GM21515 (cell line): Measurements from ENCODE around the gene HMOX1.

Source experiments
- ATAC-seq: cut with Tn5 transposase; IDR thresholded peaks from one replicate; pipeline ENCODE4 v1.9.1; 2021; ENCODE audit not compliant: unreplicated experiment

HMOX1 gene, protein sequence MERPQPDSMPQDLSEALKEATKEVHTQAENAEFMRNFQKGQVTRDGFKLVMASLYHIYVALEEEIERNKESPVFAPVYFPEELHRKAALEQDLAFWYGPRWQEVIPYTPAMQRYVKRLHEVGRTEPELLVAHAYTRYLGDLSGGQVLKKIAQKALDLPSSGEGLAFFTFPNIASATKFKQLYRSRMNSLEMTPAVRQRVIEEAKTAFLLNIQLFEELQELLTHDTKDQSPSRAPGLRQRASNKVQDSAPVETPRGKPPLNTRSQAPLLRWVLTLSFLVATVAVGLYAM

GRCh38 chr22:35380537-35381423 is at the start of gene HMOX1:
TSS of gene HMOX1 (plus strand) at chr22:35381096. CDS start at chr22:35381174, 78 bp downstream.
- no peak for ATAC-seq

DNA sequence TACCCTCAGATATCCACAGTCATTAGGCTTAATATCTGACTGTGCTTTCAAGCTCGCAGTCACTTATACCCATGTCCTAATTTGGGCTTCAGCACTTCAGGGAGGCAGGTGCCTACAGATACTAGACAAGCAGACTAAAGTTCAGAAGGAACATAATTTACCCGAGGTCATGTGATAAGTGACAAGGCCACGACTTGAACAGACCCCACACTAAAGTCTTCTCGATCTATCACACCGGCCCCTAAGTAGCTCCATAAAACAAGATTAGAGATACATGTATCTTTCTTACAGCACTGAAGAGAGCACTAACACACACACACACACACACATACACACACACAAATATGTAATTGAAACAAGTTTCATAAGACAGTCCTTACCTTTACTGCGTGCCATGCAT is 48.6 kb upstream of the HMOX1 start:
- ATAC-seq: no peak

DNA sequence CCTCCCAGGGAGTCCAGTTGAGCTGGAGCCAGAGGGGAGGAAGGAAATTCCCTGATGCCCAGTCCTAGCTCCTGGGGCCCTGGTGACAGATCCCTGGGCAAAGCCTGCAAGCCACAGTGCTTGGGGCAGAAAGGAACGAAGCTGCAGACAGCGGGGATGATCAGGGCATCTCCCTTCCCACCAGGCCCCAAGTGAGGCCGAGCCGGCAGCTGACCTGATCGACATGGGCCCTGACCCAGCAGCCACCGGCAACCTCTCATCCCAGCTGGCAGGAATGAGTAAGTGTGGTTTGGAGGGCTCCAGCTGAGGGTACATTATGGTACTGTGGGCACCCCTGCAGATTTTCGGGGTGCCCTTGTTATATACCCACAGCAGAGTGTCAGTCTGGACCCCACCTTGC is 47.7 kb upstream of the HMOX1 start:
- no peak for ATAC-seq

- no peak for ATAC-seq
These were observed 46.9 kb upstream of the HMOX1 start for GRCh38 chr22:35334004-35334403.

GRCh38 chr22:35335468-35335867 is 45.4 kb upstream of the HMOX1 start:
- ATAC-seq: no peak

GRCh38 chr22:35335936-35336781 is 44.7 kb upstream of the HMOX1 start:
- no peak for ATAC-seq

GRCh38 chr22:35337932-35338331 is 43.0 kb upstream of the HMOX1 start:
- ATAC-seq: no peak

GRCh38 chr22:35341090-35341874 is 39.6 kb upstream of the HMOX1 start:
- ATAC-seq: no peak

DNA sequence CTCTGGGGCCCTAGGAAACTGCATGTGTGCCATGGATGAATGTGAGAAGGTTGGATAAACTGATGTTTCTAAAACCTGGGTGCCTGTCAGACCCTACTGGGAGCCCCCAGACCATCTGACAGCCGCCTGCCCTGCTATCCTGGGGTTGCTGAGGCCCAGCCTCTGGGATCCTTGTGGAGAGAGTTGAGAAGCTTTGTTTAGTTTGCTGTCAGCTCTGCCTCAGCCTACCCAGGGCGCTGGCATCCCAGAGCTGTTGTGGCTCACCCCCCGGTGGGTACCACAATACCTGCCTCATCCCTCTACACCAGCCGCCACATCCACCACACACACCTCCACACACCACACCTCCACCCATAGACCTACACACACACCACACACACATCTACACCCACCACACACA is 38.5 kb upstream of the HMOX1 start:
- ATAC-seq: no peak

GRCh38 chr22:35343664-35344550 is 37.0 kb upstream of the HMOX1 start:
- ATAC-seq: no peak

DNA sequence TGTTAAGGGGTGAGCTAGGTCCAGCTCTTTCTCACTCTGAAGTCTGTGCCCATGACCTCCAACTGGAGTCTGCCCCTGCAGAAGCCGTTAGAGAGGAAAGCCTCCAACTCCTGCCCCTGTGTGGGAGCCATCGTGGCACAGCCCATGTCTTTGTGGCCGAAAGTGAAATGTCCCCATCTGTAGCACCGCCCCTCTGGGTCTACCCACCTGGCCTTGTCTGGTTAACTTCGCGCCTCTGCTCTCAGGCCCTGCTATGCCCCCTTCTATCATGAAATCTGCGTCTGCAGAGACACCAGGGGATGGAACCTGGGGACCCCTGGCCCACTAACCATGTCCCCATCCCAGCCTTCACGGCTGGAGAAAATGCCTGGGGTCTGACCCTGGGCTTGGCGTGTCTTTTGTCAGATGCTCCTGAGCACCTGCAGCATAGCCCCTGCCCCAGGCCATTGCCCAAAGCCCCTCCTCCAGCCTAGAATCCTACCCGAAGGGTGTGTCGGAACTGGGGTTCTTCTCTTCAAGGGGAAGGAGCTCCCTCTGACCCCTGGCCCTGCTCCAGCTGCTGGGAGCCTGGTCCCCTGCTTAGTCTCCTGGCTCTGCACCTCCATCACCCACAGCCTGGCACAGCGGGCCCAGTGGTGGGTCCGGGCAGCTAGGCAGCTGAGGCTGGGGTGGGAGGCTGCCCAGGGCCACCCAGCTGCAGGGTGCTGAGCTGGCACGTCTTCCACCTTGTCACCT is 35.8 kb upstream of the HMOX1 start:
- ATAC-seq: no peak

DNA sequence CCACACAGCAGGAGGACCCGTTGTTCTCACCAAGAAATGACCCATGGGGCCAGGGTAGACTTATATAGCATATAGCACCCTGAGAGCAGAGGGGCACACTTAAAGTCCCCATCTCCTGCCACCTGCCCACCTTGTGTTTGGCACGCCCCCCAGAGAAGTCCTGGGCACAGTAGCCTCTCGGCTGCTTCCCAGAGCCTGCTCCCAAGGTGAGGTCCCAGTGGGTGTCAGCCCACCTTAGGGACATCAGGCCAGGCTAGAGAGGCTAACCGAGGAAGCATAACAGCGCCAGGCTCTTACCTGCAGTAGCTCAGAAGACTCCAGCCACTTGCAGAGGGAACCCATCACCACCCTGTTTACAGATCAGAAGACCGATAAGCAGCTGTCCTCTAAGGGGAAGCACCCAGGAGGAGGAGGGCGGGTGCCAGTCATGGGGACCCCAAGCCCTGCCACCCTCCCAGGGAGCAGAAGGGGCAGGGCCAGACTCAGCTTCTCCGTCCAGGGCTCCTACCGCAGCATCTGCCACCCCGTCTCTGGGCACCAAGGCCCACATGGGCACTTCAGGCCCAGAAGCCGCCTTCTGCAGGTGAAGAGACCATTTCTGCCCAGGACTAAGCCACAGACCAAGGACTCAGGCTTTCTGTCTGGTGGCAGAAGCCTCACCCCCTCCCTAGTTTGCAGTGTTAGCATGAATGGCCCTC is 34.9 kb upstream of the HMOX1 start:
- no peak for ATAC-seq

GRCh38 chr22:35346596-35347220 is 34.2 kb upstream of the HMOX1 start:
- ATAC-seq: no peak

- ATAC-seq: no peak
These were observed 33.4 kb upstream of the HMOX1 start for GRCh38 chr22:35347462-35347861.

GRCh38 chr22:35348026-35348590 is 32.8 kb upstream of the HMOX1 start:
- no peak for ATAC-seq

DNA sequence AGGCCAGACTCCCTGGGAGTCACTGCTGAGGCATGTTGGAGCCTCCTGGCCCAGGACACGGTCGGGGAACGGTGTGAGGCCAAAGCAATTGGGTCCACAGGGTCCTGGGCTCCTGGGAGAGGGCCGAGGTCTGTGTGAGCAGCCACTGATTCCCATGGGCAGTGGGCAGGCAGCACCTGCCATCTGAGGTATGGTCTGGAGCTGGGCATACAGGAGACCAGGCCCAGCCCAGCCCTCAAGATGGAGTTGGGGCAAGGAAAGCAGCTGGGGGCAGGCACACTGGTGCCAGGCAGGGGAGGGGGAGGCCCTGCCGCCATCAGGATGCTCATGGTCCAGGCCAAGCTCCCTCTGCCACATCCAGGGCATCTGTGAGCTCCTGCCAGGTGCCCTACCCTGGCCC is 32.2 kb upstream of the HMOX1 start:
- no peak for ATAC-seq

- ATAC-seq: no peak
These were observed 31.6 kb upstream of the HMOX1 start for GRCh38 chr22:35349368-35349703.
